ENCODE measurements around the gene UQCR10.

UQCR10 gene
- total RNA-seq = 12.9 to 42.3 (median 36.9) reads per million in 3 experiments

GRCh38 chr22:29767171-29768051 is at the start of gene UQCR10:
TSS of gene UQCR10 (plus strand) at chr22:29767369. CDS start at chr22:29767399, 30 bp downstream.
- peak; percentile 92 for DNase-seq

DNA sequence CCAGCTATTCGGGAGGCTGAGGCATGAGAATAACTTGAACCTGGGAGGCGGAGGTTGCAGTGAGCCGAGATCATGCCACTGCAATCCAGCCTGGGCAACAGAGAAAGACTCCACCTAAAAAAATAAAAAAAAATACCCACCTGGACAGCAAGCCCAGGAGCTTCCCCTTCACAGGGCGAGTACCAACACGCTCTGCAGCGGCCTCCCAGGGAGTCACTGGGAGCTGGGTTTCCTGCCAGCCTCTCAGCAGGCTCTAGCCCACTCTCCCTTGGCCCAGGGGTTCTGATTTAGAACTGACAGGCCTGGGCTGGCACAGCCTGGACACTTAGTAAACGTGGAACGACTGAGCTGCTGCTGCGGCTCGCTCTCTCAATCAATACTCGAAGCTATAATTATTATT is 49.4 kb upstream of the UQCR10 start:
- no peak for DNase-seq

DNA sequence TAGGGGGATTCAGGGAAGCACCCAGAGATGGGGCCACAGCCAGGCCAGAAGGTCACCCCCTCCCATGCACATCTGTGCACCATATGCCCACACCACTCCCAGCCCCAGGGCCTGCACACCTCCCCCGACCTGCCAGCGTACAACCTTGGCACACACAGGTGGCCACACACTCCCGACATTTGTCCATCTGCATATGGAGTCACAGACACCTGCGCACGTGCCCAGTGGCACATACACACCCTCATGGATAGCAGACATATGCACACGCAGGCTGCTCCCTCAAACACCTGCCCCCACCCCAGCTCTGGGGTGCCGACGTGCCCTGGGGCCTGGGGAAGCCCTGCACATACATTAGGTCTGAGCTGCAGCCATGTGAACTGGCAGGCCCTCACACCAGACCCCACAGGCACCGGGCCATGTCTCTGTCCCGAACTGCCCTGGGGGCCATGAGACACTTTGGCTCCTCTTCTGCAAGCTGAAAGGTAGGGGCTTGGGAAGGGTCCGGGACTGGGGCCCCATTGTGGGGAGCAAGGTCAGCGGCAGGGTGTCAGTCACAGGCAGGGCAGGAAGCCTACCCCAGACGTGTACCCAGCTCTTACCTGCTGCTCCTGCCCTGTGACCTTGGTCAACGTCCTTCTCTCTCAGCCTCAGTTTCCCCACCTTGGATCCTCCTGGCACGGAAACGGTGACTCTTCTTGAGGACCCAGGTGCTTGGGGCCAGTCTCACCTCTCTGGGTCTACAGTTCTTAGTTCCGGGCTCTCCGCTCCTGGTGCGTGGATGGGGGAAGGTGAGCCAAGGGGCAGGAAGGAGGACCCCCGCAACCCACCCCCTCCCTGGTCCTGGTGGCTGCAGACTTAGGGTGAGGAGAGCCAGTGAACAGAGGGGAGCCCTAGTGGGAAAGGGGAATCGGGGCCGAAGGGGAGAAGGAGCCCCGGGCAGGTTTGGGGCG is 47.9 kb upstream of the UQCR10 start:
- no peak for DNase-seq

DNA sequence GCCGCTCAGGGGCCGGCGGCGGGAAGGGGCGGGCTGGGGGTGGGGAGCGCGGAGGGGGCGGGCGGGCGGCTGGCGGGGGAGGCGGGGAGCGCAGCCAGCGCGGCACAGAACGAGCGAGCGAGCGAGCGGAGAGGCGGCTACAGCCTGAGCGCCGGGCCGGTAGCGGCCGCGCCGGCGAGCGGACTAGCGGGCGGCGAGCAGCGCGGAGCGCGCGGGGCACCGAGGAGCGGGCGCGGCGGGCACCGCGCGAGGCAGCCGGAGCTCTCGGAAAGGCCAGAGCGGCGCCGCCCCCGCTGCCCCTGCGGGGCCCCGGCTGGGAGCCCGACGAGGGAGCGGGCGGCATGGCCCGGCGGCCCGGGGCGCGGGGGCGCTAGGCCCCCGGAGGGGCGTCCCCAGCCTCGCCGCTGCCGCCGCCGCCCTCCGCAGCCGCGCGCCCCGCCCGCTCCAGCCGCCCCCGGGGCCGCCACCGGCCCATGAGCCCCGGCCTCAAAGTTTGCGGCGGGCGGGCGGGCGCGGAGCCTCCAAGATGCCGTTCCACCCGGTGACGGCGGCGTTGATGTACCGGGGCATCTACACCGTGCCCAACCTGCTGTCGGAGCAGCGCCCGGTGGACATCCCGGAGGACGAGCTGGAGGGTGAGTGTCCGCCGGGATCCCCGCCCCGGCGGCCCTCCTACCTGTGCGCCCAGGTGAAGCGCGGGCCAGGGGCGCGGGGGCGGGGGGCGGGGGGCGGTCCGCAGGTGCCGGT is 47.1 kb upstream of the UQCR10 start, which contains the start of gene CABP7:
TSS of gene CABP7 (plus strand) at position 105 of the 747 bp plus-strand sequence. CDS start at position 527, 422 bp downstream.
- DNase-seq = no peak

DNA sequence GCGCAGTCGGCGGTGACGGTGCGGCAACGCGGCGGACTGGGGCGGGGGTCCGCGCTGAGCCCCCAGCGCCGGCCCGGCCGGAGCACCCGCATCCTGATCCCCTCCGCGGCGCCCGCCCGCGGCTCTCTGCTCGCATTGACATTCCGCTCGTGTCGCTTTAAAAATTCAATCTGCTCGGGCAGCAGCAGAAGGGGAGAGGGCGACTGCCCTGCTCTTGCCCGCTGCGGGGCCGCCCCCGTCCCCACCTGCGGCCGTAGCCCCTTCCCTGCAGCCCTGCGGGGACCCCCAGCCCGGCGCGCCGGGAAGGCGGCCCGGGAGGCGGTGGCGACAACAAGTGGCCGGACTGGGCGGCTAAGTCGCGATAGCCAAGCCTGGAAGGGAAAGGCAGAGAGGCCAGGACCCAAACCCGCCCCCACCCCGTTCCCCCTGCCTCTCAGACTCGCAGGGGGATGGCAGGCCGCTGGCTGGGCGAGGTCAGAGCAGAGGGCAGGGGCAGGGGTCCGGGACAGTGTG is 46.3 kb upstream of the UQCR10 start:
- no peak for DNase-seq

GRCh38 chr22:29722151-29722550 is 45.0 kb upstream of the UQCR10 start:
- no peak for DNase-seq

DNA sequence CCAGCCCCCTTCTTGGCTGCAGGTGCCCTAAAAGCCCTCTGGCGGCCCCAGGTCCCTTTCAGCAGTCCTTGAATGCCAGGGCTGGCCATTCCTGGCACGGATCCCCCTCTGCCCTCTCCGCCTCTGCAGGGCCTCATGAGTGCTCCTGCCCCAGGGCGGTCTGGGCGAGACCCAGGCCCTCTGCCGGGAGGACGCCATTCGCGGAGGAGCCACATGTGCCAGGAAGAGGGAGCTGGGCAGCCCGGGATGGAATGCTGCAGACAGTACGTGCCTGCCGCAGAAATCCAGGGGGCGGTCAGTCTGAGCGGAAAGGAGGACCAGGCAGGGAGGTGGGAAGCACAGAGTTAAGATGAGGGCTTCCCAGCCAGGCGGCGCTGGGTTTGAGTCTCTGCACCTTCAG is 44.6 kb upstream of the UQCR10 start:
- DNase-seq = no peak

DNA sequence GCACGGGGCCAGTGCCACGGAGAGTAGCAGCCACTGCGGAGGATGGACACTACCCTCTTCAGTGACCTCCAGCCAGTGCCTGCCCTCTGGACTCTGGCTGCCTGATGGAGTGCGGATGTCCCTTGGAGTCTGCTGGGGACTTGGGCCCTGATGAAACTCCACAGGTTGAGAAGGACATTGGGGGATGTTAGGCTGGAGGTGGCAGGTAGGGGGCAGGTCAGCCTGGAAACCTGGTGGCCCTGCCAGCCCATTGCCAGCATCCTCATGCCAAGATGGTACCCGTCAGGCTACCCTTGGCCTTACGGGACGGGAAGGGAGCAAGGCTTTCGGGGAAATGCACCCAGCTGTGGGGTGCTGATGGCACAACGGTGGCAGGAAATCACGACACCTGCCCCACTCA is 43.4 kb upstream of the UQCR10 start:
- no peak for DNase-seq

DNA sequence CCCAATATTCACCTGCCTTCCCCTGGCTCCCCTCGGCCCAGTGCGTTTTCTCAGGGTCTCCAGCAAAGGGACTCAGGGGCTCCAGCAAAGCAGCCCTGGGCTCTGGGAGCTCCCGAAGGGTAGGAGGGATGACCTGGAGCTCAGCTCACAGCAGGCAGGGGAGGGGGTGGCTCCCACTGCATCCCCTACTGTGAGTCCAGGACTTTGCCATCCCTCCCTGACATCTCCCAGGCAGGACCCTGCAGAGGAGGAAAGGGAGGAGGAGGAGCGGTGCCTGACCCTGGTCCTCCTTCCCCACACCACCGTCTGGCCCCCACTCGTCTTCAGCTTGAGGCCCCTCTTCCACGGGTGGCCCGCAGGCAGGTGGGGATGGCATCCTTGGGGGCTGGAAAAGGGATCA is 42.3 kb upstream of the UQCR10 start:
- DNase-seq = no peak

- no peak for DNase-seq
Observed at GRCh38 chr22:29726106-29726505, 41.1 kb upstream of the UQCR10 start.

GRCh38 chr22:29726512-29727130 is 40.5 kb upstream of the UQCR10 start:
- DNase-seq = no peak

DNA sequence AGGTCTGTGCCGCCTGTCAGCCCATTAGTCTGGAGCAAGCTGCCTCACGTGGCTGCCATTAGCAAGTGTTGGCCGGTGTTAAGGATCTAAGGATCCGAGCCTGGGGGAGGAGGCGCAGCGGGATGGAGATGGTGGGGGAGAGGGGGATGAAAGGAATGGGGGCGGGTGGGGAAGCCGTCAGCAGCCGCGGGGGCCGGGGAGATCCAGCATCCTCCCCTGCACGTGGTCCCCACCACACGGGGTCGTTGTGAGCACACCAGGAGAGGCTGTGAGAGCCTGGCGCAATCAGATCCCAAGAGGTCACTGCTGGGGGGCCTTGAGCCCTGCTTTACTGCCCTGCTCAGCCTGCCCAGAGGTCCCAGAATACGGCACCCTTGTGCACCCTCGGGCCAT is 40.0 kb upstream of the UQCR10 start:
- no peak for DNase-seq

- no peak for DNase-seq
Observed at GRCh38 chr22:29729161-29729560, 38.0 kb upstream of the UQCR10 start.

DNA sequence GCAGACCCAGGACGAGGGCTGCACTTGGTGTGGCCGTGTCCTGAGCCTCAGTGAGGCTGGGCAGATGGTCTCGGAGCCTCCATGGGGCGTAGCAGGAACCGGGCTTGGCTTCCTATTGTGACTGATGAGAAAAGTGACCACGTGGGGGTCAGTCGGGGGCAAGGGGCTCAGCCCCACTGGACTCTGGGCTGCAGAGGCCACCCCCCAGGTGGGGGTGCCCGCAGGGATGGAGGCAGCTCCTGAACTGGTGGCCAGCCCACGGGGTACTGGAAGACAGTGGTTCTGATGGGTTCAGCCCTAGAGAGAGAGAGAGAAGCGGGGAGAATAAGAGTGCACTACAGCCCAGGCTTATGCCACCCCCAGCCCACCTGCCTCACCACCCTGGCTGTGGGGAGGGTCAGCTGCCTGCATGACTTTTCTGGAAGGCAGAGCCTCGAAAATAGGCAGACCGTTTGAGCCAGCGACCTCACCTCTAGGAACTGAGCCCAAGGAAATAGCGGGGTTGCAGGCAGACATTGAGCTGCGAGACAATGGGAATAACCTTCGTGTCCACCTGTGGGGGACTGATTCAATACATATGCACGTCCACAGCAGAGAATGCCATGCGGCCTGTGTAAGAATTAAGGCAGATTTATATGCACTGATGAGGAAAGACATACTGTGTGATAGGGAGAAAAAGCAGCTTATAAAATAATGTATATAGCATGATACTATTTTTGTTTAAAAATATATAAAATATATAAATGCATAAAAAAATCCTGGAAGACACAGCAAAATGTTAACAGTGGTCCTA is 35.9 kb upstream of the UQCR10 start:
- DNase-seq = no peak

GRCh38 chr22:29732883-29733282 is 34.3 kb upstream of the UQCR10 start:
- no peak for DNase-seq

DNA sequence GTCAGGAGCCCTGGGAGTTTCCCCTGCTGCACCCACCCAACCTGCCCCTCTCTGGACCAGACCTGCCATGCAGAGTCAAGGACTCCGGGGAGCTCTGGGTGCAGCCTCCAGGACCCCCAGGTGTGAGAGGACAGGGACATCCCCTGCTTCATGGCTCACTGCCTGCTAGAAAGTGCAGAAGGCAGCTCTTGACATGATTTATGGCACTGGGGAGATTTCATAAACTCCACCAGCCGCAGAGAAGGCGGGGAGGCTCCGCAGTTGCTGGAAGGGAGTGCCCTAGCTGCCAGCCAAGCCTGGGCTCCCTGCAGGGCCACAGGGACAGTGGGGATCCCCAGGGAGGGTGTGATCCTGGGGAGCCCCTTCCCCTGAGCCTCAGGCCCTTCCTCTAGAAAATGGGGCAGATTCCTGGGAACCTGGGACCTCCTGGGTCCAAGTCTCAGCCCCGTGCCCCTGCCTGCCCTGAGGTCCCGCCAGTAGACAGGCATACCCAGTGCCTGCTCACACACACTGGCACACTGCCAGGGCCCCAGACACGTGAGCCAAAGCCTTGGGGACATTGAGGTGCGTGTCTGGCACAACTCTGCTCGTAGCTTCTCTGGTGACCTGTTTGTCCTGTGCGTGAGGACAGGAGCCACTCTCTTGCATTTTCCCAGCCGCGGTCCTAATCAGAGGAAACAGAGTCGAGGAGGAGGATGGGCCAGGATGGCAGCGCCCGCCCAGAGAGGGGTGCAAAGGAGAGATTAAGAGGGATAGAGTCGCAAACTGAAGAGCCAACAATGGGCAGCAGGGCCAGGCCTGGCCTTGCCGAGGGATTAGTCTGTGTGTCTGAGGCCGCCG is 33.6 kb upstream of the UQCR10 start:
- DNase-seq = no peak

GRCh38 chr22:29734406-29734805 is 32.8 kb upstream of the UQCR10 start:
- DNase-seq = no peak

DNA sequence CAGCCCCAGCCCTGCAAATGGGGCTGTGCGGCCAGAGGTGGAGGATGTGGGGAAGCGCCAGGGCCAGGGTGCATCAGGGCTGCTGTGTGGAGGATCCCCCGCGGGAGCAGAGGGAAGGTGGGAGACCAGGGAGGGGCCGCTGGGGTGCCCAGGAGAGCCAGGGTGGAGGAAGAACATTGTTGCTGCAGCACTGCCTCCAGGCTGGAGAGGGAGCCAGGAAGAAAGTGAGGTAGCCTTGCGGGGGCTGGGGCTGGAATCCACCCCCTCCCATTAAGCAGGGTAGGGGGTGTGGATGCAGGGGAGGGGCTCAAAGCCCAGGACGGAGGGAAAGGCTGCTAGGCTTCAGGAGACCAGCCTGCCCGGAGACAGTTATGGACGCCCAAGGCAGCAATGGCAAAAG is 32.3 kb upstream of the UQCR10 start:
- no peak for DNase-seq

DNA sequence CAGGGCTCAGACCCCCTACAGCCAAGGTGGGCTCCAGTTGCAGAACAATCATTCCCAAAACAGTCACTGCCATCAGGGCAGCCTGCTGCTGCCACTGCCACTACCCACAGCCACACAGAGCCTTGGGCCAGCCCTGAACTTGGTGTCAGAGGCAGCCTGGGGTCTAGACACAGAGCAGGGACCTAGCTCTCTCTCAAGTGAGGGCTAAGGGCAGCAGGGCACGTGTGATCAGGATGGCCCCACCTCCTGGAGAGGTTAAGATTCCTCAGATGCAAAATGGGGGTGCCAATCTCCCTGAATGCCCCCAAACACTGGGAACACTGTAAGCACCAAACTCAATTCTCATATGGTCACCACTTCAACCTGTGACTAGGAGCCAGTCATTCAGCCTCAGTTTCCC is 31.8 kb upstream of the UQCR10 start:
- no peak for DNase-seq
